Lower leg skin (tissue), 4 donors: ENCODE results near the gene WWOX. TPM values are rescaled to one million over a fixed set of nuclear protein-coding genes. Genes with fewer than 3 reads are reported as not detected.

Experiments used
- DNase-seq, 2 donors: peaks; one replicate each; pipeline ENCODE4 v3.0.0-alpha.2; 2019; ENCODE audit warnings: low spot score in 2 of 2
- H3K4me3 ChIP-seq: fragments of 200-600 bp; sonication (generic); 2 replicates; pipeline ENCODE4 v1.5.1; 2017; ENCODE audit warnings: mild to moderate bottlenecking, low read depth; ENCODE audit not compliant: poor library complexity, severe bottlenecking
- CTCF ChIP-seq, 3 donors: fragments of 450-650 bp; IDR thresholded peaks; one replicate each; pipeline ENCODE4 v1.5.1; 2016; ENCODE audit warnings: antibody characterized with exemption in 3 of 3, mild to moderate bottlenecking in 3 of 3, moderate library complexity in 2 of 3
- POLR2A ChIP-seq, 2 donors: fragments of 450-650 bp; IDR thresholded peaks; one replicate each; pipeline ENCODE4 v1.6.1; 2016 to 2017; ENCODE audit warnings: antibody characterized with exemption in 2 of 2, mild to moderate bottlenecking in 1 of 2, moderate library complexity in 1 of 2
- WGBS, 2 donors: methylation state at CpG; one replicate each; pipeline ENCODE4 v1.1.5; 2018; 5-methylcytosine and 5-hydroxymethylcytosine counted together
- intact Hi-C: fragments of 100-400 bp; cut with DNase I; formaldehyde crosslinking; loops from one replicate; pipeline ENCODE4 v1.15.0; 2023; ENCODE audit warnings: low total_unique reads
- total RNA-seq, 4 donors: library from RNA; depleted of rRNA; stranded (reverse); fragments of >200 nt; gene quantifications; one replicate each; pipeline ENCODE4 v1.1.0, GENCODE V29; 2016

Gene WWOX
- total RNA-seq, 4 donors from 2014 or later: 21.0 to 82.7 (median 36.1) TPM

- TF ChIP-seq CTCF (IDR thresholded peaks at IDR 0.05) (no peak), POLR2A (IDR thresholded peaks at IDR 0.05) (no peak)
- intact Hi-C loops: no loop called here
- no peak for DNase-seq
- no peak overlapping the region for H3K4me3 ChIP-seq
- 92 to 96% methylated on average over 6 of the region's 6 CpGs for WGBS, 2 donors
Observed at GRCh38 chr16:78431004-78431670, 331.7 kb downstream of the WWOX start.

GRCh38 chr16:78431701-78432100 is 332.2 kb downstream of the WWOX start:
- intact Hi-C loops: no loop called here
- no peak for TF ChIP-seq POLR2A (IDR thresholded peaks at IDR 0.05)
- TF ChIP-seq CTCF (IDR thresholded peaks at IDR 0.05): no peak
- 90 to 93% methylated on average over 3 of the region's 3 CpGs for WGBS, 2 donors
- no peak for DNase-seq
- no peak overlapping the region for H3K4me3 ChIP-seq

GRCh38 chr16:78432451-78432850 is 333.0 kb downstream of the WWOX start:
- no peak overlapping the region for H3K4me3 ChIP-seq
- no peak for DNase-seq
- intact Hi-C loops: no loop called here
- 93 to 95% methylated on average over 17 of the region's 17 CpGs for WGBS, 2 donors
- TF ChIP-seq CTCF (IDR thresholded peaks at IDR 0.05): no peak
- no peak for TF ChIP-seq POLR2A (IDR thresholded peaks at IDR 0.05)

DNA sequence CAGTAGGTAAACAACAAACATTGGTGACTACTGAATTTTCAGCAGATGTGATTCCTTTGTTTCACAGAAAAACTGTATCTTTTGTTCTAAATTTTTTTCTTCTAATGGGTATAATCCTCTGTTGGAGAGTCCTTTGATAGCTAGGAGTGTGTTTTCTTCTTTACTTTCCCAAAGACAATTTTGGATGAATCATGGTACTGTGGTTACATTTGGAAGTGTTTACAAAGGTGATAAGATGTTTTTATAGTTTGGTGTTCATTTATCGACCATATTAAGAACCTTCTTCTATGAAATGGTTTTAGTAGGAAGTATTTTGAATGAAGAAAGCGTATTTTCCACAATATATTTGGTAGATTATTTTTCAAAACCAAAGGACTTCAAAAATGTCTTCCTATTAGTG is 333.7 kb downstream of the WWOX start:
- intact Hi-C loops: no loop called here
- no peak for TF ChIP-seq CTCF (IDR thresholded peaks at IDR 0.05)
- no peak for TF ChIP-seq POLR2A (IDR thresholded peaks at IDR 0.05)
- WGBS, 2 donors: 93 to 94% methylated on average over 2 of the region's 2 CpGs
- no peak for DNase-seq
- H3K4me3 ChIP-seq: no peak overlapping the region

DNA sequence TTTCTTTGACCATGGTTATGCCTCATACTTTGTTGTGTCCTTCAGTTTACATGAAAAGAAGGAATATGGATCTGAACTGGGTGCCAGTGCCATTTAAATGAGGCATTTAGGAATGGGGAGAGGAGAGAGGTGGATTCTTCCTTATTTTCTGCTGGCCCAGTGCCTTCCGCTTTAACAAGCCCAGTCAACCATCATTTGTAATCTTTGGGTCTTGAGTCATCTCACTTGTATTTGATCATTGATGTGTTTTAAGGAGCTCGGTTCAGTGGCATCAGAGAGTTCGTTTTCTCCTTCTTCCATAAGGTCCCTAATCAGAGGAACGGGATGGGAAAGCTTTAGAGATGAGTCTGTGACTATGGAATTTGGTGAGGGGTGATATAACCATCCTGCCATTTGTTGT is 334.9 kb downstream of the WWOX start:
- no peak overlapping the region for H3K4me3 ChIP-seq
- 94% methylated on average over 4 of the region's 4 CpGs for WGBS, 2 donors
- DNase-seq: no peak
- intact Hi-C loops: no loop called here
- TF ChIP-seq POLR2A (IDR thresholded peaks at IDR 0.05): no peak
- TF ChIP-seq CTCF (IDR thresholded peaks at IDR 0.05): no peak

DNA sequence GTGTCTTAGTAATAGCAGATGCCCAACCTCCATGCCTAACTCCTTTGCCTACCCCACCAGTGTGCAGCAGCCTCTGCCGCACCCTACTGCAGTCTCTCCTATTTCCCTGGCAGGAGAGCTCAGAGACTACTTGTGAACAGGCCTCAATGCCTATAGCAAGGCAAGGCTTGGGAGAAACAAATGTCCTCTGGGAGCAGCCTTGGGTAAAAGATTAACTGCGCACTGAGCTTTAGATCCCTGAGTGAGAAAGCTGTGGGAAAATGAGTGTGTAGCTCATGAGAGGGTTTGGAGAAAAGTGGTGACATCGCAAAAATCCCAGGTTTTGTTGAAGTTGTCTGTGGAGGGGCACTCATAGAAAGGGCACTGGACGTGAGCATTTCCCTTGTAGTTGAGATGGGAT is 335.8 kb downstream of the WWOX start:
- H3K4me3 ChIP-seq: no peak overlapping the region
- 96 to 97% methylated on average over 4 of the region's 4 CpGs for WGBS, 2 donors
- no peak for DNase-seq
- intact Hi-C loops: no loop called here
- TF ChIP-seq CTCF (IDR thresholded peaks at IDR 0.05) (no peak), POLR2A (IDR thresholded peaks at IDR 0.05) (no peak)
